Lung (tissue), 12 donors: Measurements from ENCODE around the gene DNAH14. TPM values are rescaled to one million over a fixed set of nuclear protein-coding genes. Genes with fewer than 3 reads are reported as not detected.
"Not testable (repeated sequence)": the region's sequence is repeated elsewhere in the genome, so short reads cannot be mapped to it uniquely, and the experiment has no call there.

Experiments used
- ATAC-seq: fragments of 200-7000 bp; cut with Tn5 transposase; one replicate; pipeline ENCODE4 v1.9.1; 2020; ENCODE audit warnings: moderate number of reproducible peaks; ENCODE audit not compliant: insufficient read depth, low FRiP score
- DNase-seq, 3 donors: peaks; one replicate each; pipeline ENCODE4 v3.0.0-alpha.2; 2013 to 2017
- H3K27ac ChIP-seq, 2 donors: one replicate each; pipeline ENCODE4 v1.5.1; 2013; ENCODE audit warnings: mild to moderate bottlenecking in 2 of 2, moderate library complexity in 2 of 2, control low read depth in 1 of 2, inconsistent platforms in 1 of 2, low read depth in 1 of 2, low read length in 1 of 2
- H3K27me3 ChIP-seq, 3 donors: one replicate each; pipeline ENCODE4 v1.5.1; 2013; ENCODE audit warnings: low read length in 2 of 3; ENCODE audit not compliant: control insufficient read depth in 3 of 3, insufficient read depth in 3 of 3
- H3K36me3 ChIP-seq, 4 donors: one replicate each; pipeline ENCODE4 v1.5.1; 2013; ENCODE audit warnings: low read length in 4 of 4, mild to moderate bottlenecking in 1 of 4, moderate library complexity in 1 of 4; ENCODE audit not compliant: control insufficient read depth in 4 of 4, insufficient read depth in 4 of 4
- H3K4me1 ChIP-seq, 5 donors: one replicate each; pipeline ENCODE4 v1.5.1; 2013; ENCODE audit warnings: low read length in 5 of 5, mild to moderate bottlenecking in 2 of 5, moderate library complexity in 1 of 5; ENCODE audit not compliant: control insufficient read depth in 5 of 5, insufficient read depth in 5 of 5
- H3K4me3 ChIP-seq: one replicate; pipeline ENCODE4 v1.5.1; 2013; ENCODE audit warnings: mild to moderate bottlenecking, control low read depth, moderate library complexity
- H3K9ac ChIP-seq, 2 donors: one replicate each; pipeline ENCODE4 v1.5.1; 2013; ENCODE audit warnings: low read length in 2 of 2, control low read depth in 1 of 2; ENCODE audit not compliant: insufficient read depth in 1 of 2
- H3K9me3 ChIP-seq, 4 donors: one replicate each; pipeline ENCODE4 v1.5.1; 2013; ENCODE audit warnings: low read length in 3 of 4, mild to moderate bottlenecking in 1 of 4, moderate library complexity in 1 of 4; ENCODE audit not compliant: control insufficient read depth in 4 of 4, insufficient read depth in 3 of 4
- WGBS, 2 donors: extraction: QIAGEN DNeasy Blood & Tissue Kit; methylation state at CpG; one replicate each; pipeline ENCODE4 v1.1.7; 2013; 5-methylcytosine and 5-hydroxymethylcytosine counted together
- polyA plus RNA-seq, 2 donors: library from polyadenylated mRNA; stranded (reverse); fragments of 200-250 nt; gene quantifications; one replicate each; pipeline ENCODE4 v1.2.1, GENCODE V29; 2013
- total RNA-seq, 2 donors: library from RNA; depleted of rRNA in 1 of 2; stranded (reverse); fragments of >200 nt in 1 of 2; gene quantifications; one replicate each; pipeline ENCODE4 v1.2.1, GENCODE V29; 2014 to 2021
- TF ChIP-seq, protein P1 (sequence below): IDR thresholded peaks from 2 replicates; pipeline ENCODE4 v1.5.1; 2012; ENCODE audit warnings: mild to moderate bottlenecking; ENCODE audit errors: control extremely low read depth, extremely low read depth
- donor health status: control.
- donor health status: control.
- donor health status: Bipolar disorder and iron deficiency.
- donor health status: healthy.
- donor health status: DM: yes; HTN: yes; CAD: no.

DNAH14 gene
- total and polyA plus RNA-seq, 4 donors: 3.0 to 61.3 (median 7.9) TPM

DNA sequence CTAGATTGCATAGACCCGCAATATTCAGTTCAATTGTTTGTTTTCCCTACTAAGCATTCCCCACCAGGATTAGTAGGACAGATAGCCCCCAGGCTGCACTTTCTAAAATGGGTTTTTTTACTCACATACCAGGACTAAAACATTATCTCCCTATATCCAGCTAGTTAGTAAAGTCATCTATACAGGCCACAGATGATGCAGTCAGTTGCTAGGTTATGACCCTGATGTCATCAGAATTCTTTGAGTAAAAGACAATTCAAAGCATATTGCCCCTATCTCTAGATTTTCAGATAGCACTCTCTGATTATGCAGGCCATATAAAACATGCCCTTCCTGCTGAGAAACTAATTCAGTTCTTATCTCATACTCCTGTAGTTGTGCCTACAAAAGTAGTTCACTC lies 294.8 kb downstream of the DNAH14 start:
- H3K9ac ChIP-seq: no peak overlapping the region
- H3K27ac ChIP-seq: no peak overlapping the region
- TF ChIP-seq, protein P1, sequence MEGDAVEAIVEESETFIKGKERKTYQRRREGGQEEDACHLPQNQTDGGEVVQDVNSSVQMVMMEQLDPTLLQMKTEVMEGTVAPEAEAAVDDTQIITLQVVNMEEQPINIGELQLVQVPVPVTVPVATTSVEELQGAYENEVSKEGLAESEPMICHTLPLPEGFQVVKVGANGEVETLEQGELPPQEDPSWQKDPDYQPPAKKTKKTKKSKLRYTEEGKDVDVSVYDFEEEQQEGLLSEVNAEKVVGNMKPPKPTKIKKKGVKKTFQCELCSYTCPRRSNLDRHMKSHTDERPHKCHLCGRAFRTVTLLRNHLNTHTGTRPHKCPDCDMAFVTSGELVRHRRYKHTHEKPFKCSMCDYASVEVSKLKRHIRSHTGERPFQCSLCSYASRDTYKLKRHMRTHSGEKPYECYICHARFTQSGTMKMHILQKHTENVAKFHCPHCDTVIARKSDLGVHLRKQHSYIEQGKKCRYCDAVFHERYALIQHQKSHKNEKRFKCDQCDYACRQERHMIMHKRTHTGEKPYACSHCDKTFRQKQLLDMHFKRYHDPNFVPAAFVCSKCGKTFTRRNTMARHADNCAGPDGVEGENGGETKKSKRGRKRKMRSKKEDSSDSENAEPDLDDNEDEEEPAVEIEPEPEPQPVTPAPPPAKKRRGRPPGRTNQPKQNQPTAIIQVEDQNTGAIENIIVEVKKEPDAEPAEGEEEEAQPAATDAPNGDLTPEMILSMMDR: no peak
- no peaks in the 10 kb centered on the region for H3K36me3 ChIP-seq
- no peak overlapping the region for H3K4me3 ChIP-seq
- WGBS, 2 donors: 90 to 100% methylated on average over 1 of the region's 1 CpG
- ATAC-seq: no peak
- H3K9me3 ChIP-seq: peaks cover 0 to 8% (median under 1%) of the 10 kb centered on the region in 4 donors
- H3K27me3 ChIP-seq: no peaks in the 10 kb centered on the region
- H3K4me1 ChIP-seq: no peaks in the 10 kb centered on the region
- no peak for DNase-seq

DNA sequence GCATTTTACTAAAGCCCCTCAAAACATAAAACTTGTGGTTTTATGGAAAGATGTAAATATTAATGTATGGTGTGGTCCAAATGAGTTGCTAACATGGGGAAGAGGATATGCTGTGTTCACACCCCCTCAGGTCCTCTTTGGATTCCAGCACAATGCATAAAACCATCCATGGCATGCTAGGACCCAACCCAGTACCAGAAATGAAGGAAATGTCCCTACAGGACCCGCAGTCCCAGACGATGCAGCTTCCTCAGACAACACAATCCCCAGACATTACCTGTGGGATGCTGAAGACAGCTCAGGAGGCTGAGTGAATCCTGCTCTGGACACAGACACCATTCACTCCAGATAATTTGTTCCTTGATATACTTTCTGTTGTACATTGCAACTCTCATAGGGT lies 296.2 kb downstream of the DNAH14 start:
- H3K9ac ChIP-seq: no peak overlapping the region
- ATAC-seq (no peak), DNase-seq (no peak)
- no peaks in the 10 kb centered on the region for H3K4me1 ChIP-seq
- no peaks in the 10 kb centered on the region for H3K36me3 ChIP-seq
- H3K4me3 ChIP-seq: no peak overlapping the region
- peaks cover 0 to 8% (median under 1%) of the 10 kb centered on the region in 4 donors for H3K9me3 ChIP-seq
- H3K27me3 ChIP-seq: no peaks in the 10 kb centered on the region
- 89 to 97% methylated on average over 2 of the region's 2 CpGs for WGBS, 2 donors
- TF ChIP-seq, protein P1: no peak
- no peak overlapping the region for H3K27ac ChIP-seq

DNA sequence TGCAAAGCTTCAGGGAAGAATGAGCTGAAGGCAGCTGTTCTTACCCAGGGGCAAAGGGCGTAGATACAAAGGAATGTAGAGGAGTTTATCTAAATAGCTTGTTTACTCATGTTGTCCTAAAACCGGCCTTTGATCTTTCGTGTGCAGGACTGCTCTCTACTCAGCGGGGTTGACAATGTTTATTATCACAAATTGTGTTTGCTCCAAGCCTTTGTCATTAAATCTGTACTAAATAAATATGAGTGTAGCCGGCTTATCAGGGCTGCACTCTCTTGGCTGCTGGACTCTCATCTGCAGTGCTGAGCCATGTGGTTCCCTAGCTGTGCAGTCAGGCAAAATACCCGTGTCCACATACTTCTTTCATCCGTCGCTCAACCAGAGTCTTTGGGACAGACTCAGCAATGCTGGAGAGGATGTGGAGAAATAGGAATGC lies 299.4 kb downstream of the DNAH14 start:
- WGBS, 2 donors: 81 to 89% methylated on average over 8 of the region's 8 CpGs
- no peaks in the 10 kb centered on the region for H3K27me3 ChIP-seq
- H3K9me3 ChIP-seq: peaks cover 0 to 3% (median 2%) of the 10 kb centered on the region in 4 donors
- no peak overlapping the region for H3K4me3 ChIP-seq
- H3K4me1 ChIP-seq: no peaks in the 10 kb centered on the region
- H3K36me3 ChIP-seq: no peaks in the 10 kb centered on the region
- H3K27ac ChIP-seq: no peak overlapping the region
- no peak overlapping the region for H3K9ac ChIP-seq
- DNase-seq (no peak), ATAC-seq (no peak)
- TF ChIP-seq, protein P1: no peak

DNA sequence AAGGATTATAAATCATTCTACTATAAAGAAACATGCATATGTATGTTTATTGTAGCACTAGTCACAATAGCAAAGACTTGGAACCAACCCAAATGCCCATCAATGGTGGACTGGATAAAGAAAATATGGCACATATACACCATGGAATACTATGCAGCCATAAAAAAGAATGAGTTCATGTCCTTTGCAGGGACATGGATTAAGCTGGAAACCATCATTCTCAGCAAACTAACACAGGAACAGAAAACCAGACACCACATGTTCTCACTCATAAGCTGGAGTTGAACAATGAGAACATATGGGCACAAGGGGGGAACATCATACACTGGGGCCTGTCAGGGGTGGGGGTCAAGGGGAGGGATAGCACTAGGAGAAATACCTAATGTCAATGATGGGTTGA lies 300.0 kb downstream of the DNAH14 start:
- not testable (repeated sequence) for H3K9me3 ChIP-seq, H3K36me3 ChIP-seq, H3K9ac ChIP-seq, H3K27ac ChIP-seq, H3K4me3 ChIP-seq, ATAC-seq, DNase-seq, H3K4me1 ChIP-seq, H3K27me3 ChIP-seq
